SK-N-SH treated with all-trans-retinoic acid at 6 μM for 48 hours (cell line): ENCODE results near the gene MVK.

Source experiments
- ATAC-seq: fragments of 200-7000 bp; cut with Tn5 transposase; 3 replicates; pipeline ENCODE4 v1.9.1; 2020; ENCODE audit warnings: mild to moderate bottlenecking, moderate library complexity
- ARNTL ChIP-seq: fragments of 450-650 bp; formaldehyde crosslinking; IDR thresholded peaks from 2 replicates; pipeline ENCODE4 v1.5.0; 2020; ENCODE audit warnings: low read depth, mild to moderate bottlenecking, moderate library complexity, borderline replicate concordance
- BACH2 ChIP-seq: fragments of 250-450 bp; sonication (Bioruptor Pico); IDR thresholded peaks from 2 replicates; pipeline ENCODE4 v1.9.0; 2021; ENCODE audit warnings: mild to moderate bottlenecking, borderline replicate concordance
- ESRRG ChIP-seq: fragments of 250-450 bp; sonication (Bioruptor Pico); IDR thresholded peaks from 2 replicates; pipeline ENCODE4 v1.6.1; 2021; ENCODE audit warnings: mild to moderate bottlenecking
- GLIS3 ChIP-seq: fragments of 250-450 bp; sonication (Bioruptor Pico); IDR thresholded peaks from 2 replicates; pipeline ENCODE4 v1.5.0; 2020; ENCODE audit warnings: mild to moderate bottlenecking, moderate library complexity
- OSR1 ChIP-seq: fragments of 250-450 bp; sonication (Bioruptor Pico); IDR thresholded peaks from 2 replicates; pipeline ENCODE4 v1.8.0; 2022; ENCODE audit warnings: moderate library complexity, mild to moderate bottlenecking, inconsistent platforms
- PPARA ChIP-seq: fragments of 250-450 bp; sonication (Bioruptor Pico); IDR thresholded peaks from 2 replicates; pipeline ENCODE4 v1.5.0; 2020; ENCODE audit warnings: mild to moderate bottlenecking, borderline replicate concordance
- TCF4 ChIP-seq: fragments of 250-450 bp; sonication (Bioruptor Pico); IDR thresholded peaks from 2 replicates; pipeline ENCODE4 v1.8.0; 2021; ENCODE audit warnings: mild to moderate bottlenecking, moderate library complexity, borderline replicate concordance
- TOX ChIP-seq: fragments of 250-450 bp; sonication (Bioruptor Pico); IDR thresholded peaks from 2 replicates; pipeline ENCODE4 v1.8.0; 2021; ENCODE audit warnings: mild to moderate bottlenecking, moderate library complexity, borderline replicate concordance
- ZC3H10 ChIP-seq: fragments of 250-450 bp; sonication (Bioruptor Pico); IDR thresholded peaks from 2 replicates; pipeline ENCODE4 v1.5.1; 2021; ENCODE audit warnings: mild to moderate bottlenecking, moderate library complexity
- ZFP3 ChIP-seq: fragments of 250-450 bp; sonication (Bioruptor Pico); IDR thresholded peaks from 2 replicates; pipeline ENCODE4 v1.5.0; 2020; ENCODE audit warnings: mild to moderate bottlenecking, moderate library complexity
- ZFP30 ChIP-seq: fragments of 450-650 bp; formaldehyde crosslinking; IDR thresholded peaks from 2 replicates; pipeline ENCODE4 v1.5.0; 2022; ENCODE audit warnings: mild to moderate bottlenecking, moderate library complexity
- ZNF565 ChIP-seq: fragments of 450-650 bp; formaldehyde crosslinking; conservative IDR thresholded peaks from 2 replicates; pipeline ENCODE4 v1.5.0; 2020; ENCODE audit warnings: low read depth, mild to moderate bottlenecking, moderate library complexity
- ZNF8 ChIP-seq: fragments of 450-650 bp; formaldehyde crosslinking; IDR thresholded peaks from 2 replicates; pipeline ENCODE4 v1.5.0; 2020; ENCODE audit warnings: mild to moderate bottlenecking, moderate library complexity
- TF ChIP-seq, protein P1 (sequence below): fragments of 250-450 bp; sonication (Bioruptor Pico); IDR thresholded peaks from 2 replicates; pipeline ENCODE4 v1.8.0; 2021; ENCODE audit warnings: low read depth, mild to moderate bottlenecking, moderate library complexity, borderline replicate concordance
- TF ChIP-seq, protein P2 (sequence below): fragments of 250-450 bp; sonication (Bioruptor Pico); IDR thresholded peaks from 2 replicates; pipeline ENCODE4 v1.5.1; 2021; ENCODE audit warnings: mild to moderate bottlenecking, moderate library complexity
- TF ChIP-seq, protein P3 (sequence below): fragments of 250-450 bp; sonication (Bioruptor Pico); IDR thresholded peaks from 2 replicates; pipeline ENCODE4 v1.5.0; 2020; ENCODE audit warnings: mild to moderate bottlenecking, moderate library complexity
- TF ChIP-seq, protein P4 (sequence below): fragments of 250-450 bp; sonication (Bioruptor Pico); IDR thresholded peaks from 2 replicates; pipeline ENCODE4 v1.5.1; 2020; ENCODE audit warnings: low read depth, mild to moderate bottlenecking, moderate library complexity

Gene MVK

DNA sequence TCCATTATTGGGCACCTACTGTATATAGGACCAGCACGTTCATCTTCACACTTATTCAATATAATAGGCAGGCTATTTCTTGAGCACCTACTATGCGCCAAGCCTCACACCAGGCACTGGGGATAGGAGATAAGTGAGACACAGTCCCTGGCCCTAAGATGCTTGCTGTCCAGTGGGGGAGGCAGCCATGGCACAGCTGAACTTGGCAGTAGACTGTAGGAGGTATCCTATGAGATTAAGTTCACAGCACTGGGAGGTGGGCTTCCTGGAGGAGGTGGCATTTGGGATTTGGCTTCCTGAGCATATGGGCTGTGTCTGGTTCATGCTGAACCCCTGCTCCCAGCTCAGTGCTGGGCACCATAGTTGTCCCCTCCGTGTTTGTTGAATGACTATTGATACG, 65.1 kb downstream of the MVK start:
- TF ChIP-seq TOX (CRISPR knock-in tag), result no peak
- TF ChIP-seq TCF4, result no peak
- no peak for TF ChIP-seq OSR1 (CRISPR knock-in tag)
- TF ChIP-seq ZNF565, result no peak
- no peak for TF ChIP-seq BACH2
- TF ChIP-seq ESRRG (CRISPR knock-in tag), result no peak
- TF ChIP-seq ZFP3 (CRISPR knock-in tag), result no peak

DNA sequence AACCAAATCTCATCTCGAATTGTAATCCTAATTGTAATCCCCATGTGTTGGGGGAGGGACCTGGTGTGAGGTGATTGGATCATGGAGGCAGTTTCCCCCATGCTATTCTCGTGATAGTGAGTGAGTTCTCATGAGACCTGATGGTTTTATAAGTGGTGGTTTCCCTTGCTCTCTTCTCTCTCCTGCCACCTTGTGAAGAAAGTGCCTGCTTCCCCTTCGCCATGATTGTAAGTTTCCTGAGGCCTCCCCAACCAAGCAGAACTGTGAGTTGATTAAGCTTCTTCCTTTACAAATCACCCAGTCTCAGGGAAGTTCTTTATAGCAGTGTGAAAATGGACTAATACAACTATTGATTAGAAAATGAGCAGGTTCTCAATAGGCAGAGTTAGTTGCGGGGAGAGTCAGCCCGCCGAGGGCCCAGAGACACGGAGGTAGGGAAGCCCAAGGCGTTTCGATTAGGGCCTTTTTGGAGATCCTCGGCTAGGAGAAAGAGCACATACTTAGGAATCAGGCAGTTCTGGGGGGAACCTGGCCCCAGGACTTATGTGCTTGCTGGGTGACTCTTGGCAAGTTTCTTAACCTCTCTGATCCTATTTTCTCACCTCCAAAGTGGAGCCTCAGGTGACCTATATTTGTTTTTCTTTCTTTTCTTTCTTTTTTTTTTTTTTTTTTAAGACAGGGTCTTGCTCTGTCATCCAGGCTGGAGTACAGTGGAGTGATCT, 65.7 kb downstream of the MVK start:
- no peak for TF ChIP-seq ZNF8
- TF ChIP-seq ESRRG (CRISPR knock-in tag), result no peak
- no peak for TF ChIP-seq TOX (CRISPR knock-in tag)
- TF ChIP-seq, protein P1, sequence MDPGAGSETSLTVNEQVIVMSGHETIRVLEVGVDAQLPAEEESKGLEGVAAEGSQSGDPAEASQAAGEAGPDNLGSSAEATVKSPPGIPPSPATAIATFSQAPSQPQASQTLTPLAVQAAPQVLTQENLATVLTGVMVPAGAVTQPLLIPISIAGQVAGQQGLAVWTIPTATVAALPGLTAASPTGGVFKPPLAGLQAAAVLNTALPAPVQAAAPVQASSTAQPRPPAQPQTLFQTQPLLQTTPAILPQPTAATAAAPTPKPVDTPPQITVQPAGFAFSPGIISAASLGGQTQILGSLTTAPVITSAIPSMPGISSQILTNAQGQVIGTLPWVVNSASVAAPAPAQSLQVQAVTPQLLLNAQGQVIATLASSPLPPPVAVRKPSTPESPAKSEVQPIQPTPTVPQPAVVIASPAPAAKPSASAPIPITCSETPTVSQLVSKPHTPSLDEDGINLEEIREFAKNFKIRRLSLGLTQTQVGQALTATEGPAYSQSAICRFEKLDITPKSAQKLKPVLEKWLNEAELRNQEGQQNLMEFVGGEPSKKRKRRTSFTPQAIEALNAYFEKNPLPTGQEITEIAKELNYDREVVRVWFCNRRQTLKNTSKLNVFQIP (CRISPR knock-in tag), result no peak
- TF ChIP-seq ARNTL (CRISPR knock-in tag), result no peak
- TF ChIP-seq, all 23 proteins: peak for 0
- no peak for ATAC-seq

More for the DNA sequence above, 65.1 kb downstream of the MVK start:
- no peak for ATAC-seq

DNA sequence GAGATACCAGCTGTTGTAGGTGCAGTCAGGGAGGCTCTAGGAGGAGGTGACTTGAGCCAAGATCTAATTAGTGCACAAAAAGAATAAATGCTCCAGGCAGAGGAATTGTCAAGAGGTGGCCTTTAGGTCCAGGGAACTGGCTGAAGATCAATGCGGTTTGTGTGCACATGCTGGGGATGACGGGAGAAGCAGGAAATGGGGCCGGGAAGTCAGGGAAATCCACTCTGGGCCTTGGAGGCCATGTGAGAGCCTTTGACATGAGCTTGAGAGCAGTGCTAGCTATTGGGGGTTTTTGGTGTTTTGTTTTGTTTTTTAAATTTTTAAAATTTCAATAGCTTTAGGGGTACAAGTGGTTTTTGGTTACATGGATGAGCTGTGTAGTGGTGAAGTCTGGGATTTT, 67.4 kb downstream of the MVK start:
- TF ChIP-seq BACH2, result no peak
- TF ChIP-seq OSR1 (CRISPR knock-in tag), result no peak
- no peak for TF ChIP-seq ZFP30 (CRISPR knock-in tag)
- TF ChIP-seq, protein P1 (CRISPR knock-in tag), result no peak
- TF ChIP-seq, protein P2, sequence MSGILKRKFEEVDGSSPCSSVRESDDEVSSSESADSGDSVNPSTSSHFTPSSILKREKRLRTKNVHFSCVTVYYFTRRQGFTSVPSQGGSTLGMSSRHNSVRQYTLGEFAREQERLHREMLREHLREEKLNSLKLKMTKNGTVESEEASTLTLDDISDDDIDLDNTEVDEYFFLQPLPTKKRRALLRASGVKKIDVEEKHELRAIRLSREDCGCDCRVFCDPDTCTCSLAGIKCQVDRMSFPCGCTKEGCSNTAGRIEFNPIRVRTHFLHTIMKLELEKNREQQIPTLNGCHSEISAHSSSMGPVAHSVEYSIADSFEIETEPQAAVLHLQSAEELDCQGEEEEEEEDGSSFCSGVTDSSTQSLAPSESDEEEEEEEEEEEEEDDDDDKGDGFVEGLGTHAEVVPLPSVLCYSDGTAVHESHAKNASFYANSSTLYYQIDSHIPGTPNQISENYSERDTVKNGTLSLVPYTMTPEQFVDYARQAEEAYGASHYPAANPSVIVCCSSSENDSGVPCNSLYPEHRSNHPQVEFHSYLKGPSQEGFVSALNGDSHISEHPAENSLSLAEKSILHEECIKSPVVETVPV (CRISPR knock-in tag), result no peak
- TF ChIP-seq ARNTL (CRISPR knock-in tag), result no peak
- no peak for TF ChIP-seq TCF4
- TF ChIP-seq, protein P3, sequence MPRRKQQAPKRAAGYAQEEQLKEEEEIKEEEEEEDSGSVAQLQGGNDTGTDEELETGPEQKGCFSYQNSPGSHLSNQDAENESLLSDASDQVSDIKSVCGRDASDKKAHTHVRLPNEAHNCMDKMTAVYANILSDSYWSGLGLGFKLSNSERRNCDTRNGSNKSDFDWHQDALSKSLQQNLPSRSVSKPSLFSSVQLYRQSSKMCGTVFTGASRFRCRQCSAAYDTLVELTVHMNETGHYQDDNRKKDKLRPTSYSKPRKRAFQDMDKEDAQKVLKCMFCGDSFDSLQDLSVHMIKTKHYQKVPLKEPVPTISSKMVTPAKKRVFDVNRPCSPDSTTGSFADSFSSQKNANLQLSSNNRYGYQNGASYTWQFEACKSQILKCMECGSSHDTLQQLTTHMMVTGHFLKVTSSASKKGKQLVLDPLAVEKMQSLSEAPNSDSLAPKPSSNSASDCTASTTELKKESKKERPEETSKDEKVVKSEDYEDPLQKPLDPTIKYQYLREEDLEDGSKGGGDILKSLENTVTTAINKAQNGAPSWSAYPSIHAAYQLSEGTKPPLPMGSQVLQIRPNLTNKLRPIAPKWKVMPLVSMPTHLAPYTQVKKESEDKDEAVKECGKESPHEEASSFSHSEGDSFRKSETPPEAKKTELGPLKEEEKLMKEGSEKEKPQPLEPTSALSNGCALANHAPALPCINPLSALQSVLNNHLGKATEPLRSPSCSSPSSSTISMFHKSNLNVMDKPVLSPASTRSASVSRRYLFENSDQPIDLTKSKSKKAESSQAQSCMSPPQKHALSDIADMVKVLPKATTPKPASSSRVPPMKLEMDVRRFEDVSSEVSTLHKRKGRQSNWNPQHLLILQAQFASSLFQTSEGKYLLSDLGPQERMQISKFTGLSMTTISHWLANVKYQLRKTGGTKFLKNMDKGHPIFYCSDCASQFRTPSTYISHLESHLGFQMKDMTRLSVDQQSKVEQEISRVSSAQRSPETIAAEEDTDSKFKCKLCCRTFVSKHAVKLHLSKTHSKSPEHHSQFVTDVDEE (CRISPR knock-in tag), result no peak
- TF ChIP-seq ZC3H10, result no peak
- TF ChIP-seq ZFP3 (CRISPR knock-in tag), result no peak
- TF ChIP-seq TOX (CRISPR knock-in tag), result no peak
- no peak for TF ChIP-seq GLIS3 (CRISPR knock-in tag)
- TF ChIP-seq, protein P4, sequence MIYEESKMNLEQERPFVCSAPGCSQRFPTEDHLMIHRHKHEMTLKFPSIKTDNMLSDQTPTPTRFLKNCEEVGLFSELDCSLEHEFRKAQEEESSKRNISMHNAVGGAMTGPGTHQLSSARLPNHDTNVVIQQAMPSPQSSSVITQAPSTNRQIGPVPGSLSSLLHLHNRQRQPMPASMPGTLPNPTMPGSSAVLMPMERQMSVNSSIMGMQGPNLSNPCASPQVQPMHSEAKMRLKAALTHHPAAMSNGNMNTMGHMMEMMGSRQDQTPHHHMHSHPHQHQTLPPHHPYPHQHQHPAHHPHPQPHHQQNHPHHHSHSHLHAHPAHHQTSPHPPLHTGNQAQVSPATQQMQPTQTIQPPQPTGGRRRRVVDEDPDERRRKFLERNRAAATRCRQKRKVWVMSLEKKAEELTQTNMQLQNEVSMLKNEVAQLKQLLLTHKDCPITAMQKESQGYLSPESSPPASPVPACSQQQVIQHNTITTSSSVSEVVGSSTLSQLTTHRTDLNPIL (CRISPR knock-in tag), result no peak
- no peak for TF ChIP-seq PPARA (CRISPR knock-in tag)
- ATAC-seq, result no peak

DNA sequence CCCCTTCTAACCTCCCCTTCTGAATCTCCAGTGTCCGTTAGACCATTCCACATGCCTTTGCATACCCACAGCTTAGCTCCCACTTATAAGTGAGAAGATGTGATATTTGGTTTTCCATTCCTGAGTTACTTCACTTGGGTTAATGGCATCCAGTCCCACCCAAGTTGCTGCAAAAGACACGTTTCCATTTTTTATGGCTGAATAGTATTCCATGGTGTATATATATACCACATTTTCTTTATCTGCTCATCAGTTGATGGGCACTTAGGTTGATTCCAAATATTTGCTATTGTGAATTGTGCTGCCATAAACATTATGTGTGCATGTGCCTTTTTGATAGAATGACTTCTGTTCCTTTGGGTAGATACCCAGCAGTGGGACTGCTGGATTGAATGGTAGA, 67.8 kb downstream of the MVK start:
- ATAC-seq, result no peak
- TF ChIP-seq ZNF8 (peak; percentile 81), ARNTL (CRISPR knock-in tag) (no peak)
